Measurements from ENCODE around the gene DCLK1.

Gene DCLK1

DNA sequence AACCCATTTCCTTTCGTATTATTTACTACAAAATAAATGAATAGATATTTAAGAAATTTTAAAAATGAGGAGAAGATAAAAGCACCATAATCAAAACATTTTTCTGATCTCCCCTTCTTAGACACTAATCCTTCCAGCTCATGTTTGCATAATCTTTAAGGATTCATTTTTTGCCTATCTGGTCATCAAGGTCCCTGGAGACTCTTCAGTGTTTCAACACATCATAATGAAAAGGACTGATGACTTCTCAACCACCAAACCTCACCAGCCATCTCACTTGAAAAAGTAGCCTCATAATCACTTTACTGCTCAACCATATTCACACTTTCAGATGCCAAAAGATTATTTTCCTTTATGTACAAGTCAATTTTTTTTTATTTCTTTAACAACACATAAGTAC, 80.1 kb downstream of the DCLK1 start:
- no peak overlapping the region for H3K4me3 ChIP-seq (ENCODE audit: extremely low read depth, insufficient read depth, low read length, poor library complexity, severe bottlenecking)
- WGBS, 2 experiments (ENCODE audit: insufficient coverage in 2 of 2): no CpG with 5 or more reads among the region's 1 CpG
- H3K27ac ChIP-seq (ENCODE audit: low read depth, low read length, severe bottlenecking): no peak overlapping the region
- H3K4me1 ChIP-seq (ENCODE audit: control insufficient read depth, insufficient read depth, low read length, poor library complexity, severe bottlenecking): no peaks in the 10 kb centered on the region
- H3K36me3 ChIP-seq (ENCODE audit: control insufficient read depth, insufficient read depth, low read length): no peaks in the 10 kb centered on the region
- no peaks in the 10 kb centered on the region for H3K9me3 ChIP-seq (ENCODE audit: control insufficient read depth, low read length)

DNA sequence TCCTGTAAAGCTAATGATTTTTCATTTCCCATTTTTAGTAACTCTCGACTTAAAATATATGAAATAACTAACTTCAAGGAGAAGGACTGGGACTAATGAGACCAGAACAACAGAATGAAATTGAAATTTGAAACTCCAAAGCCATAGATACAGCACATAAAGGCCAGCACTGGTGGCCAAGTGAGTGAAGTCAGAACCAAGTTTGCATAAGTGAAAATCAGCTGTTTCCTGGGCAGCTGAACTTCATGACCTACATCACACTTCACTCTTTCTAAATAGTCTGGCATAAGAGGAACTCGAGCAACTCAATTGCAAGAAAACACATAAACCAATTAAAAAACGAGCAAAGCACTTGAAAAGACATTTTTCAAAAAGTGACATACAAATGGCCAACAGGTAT, 84.5 kb downstream of the DCLK1 start:
- H3K4me3 ChIP-seq (ENCODE audit: extremely low read depth, insufficient read depth, low read length, poor library complexity, severe bottlenecking): no peak overlapping the region
- 74 to 76% methylated on average over 2 of the region's 3 CpGs for WGBS, 2 experiments (ENCODE audit: insufficient coverage in 2 of 2)
- H3K9me3 ChIP-seq (ENCODE audit: control insufficient read depth, low read length): no peaks in the 10 kb centered on the region
- H3K4me1 ChIP-seq (ENCODE audit: control insufficient read depth, insufficient read depth, low read length, poor library complexity, severe bottlenecking): no peaks in the 10 kb centered on the region
- H3K27ac ChIP-seq (ENCODE audit: low read depth, low read length, severe bottlenecking): no peak overlapping the region
- H3K36me3 ChIP-seq (ENCODE audit: control insufficient read depth, insufficient read depth, low read length): no peaks in the 10 kb centered on the region

DNA sequence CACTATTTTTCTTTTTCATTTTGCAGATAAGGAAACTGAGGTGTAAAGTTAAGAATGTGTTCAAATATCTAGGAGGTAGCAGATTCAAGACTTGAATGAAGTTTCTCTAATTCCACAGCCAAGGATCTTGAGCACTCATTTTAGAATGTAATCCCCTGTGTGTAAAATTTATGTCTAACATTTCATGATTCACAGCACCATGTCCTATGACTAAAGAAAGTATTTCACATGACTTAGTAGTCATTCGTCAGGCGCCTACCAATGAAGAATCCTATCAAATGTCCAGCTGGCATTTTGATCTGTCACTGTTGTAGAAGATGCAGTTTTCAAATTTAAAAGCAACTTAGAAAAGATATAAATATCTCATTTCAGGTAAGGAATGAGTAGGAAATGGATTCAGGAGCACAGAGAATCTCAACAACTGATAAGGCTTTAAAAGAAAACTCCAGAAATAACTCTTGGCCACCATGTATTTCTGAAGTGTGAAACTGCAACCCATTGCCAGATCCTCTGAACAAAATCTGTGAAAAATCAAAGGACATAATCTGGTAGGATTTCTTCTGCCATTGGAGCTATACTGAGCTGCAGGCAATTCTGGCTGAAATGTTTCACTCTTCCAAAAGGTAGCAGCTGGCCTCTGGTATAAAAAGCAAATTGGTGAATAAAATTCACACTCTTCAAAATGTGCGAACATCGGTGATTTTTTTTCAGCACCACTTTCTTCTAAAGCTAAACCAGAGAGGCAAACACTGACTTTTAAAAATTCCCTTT, 92.2 kb downstream of the DCLK1 start:
- H3K4me3 ChIP-seq (ENCODE audit: extremely low read depth, insufficient read depth, low read length, poor library complexity, severe bottlenecking): no peak overlapping the region

DNA sequence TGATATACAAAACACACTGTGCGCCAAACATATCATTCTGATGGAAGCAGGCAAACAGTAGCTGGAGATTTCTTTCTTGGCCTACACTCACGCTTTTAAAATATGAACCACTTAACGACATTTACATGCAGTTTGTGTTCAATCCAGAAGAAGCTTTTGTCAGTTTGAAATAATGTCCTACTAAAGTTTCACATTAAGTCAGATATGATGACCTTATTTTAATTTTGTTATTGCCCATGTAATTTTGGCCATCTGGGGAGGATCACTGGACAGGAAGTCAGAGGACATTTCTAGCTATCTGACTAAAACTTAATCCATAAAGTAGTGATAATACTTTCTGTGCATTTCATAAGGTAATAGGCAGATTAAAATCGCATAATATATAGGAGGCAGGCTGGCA, 98.1 kb downstream of the DCLK1 start:
- H3K36me3 ChIP-seq (ENCODE audit: control insufficient read depth, insufficient read depth, low read length): no peaks in the 10 kb centered on the region
- H3K27ac ChIP-seq (ENCODE audit: low read depth, low read length, severe bottlenecking): no peak overlapping the region
- no peaks in the 10 kb centered on the region for H3K9me3 ChIP-seq (ENCODE audit: control insufficient read depth, low read length)
- H3K4me1 ChIP-seq (ENCODE audit: control insufficient read depth, insufficient read depth, low read length, poor library complexity, severe bottlenecking): no peaks in the 10 kb centered on the region
- H3K4me3 ChIP-seq (ENCODE audit: extremely low read depth, insufficient read depth, low read length, poor library complexity, severe bottlenecking): no peak overlapping the region
- WGBS, 2 experiments (ENCODE audit: insufficient coverage in 2 of 2): 87 to 100% methylated on average over 1 to 3 of the region's 4 CpGs

More for the DNA sequence above, 92.2 kb downstream of the DCLK1 start:
- WGBS, 2 experiments (ENCODE audit: insufficient coverage in 2 of 2): 86% methylated on average over 2 of the region's 4 CpGs; no CpG with 5 or more reads in 1 of the 2 experiments
- H3K4me1 ChIP-seq (ENCODE audit: control insufficient read depth, insufficient read depth, low read length, poor library complexity, severe bottlenecking): no peaks in the 10 kb centered on the region
- H3K9me3 ChIP-seq (ENCODE audit: control insufficient read depth, low read length): no peaks in the 10 kb centered on the region
- H3K27ac ChIP-seq (ENCODE audit: low read depth, low read length, severe bottlenecking): no peak overlapping the region
- no peaks in the 10 kb centered on the region for H3K36me3 ChIP-seq (ENCODE audit: control insufficient read depth, insufficient read depth, low read length)

DNA sequence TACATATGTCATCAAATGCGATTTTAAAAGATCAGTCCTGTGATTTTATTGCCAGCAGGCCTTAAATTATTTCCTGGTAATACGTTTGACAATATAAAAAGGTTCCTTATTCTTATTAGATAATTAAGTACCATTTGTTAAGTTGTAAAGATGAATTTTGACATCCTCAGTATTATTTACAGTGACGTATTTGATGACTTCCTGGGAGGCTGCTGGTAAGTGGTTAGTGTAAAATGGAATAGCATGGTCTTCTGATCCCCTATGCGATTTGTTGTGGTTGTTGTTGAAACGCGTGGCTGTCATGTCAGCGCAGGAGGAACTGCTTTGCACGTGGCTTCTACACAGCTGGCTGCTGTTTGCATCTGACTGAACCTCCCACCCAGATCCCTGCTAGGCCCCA, 99.7 kb downstream of the DCLK1 start:
- Histone ChIP-seq H3K4me3 (ENCODE audit: extremely low read depth, insufficient read depth, low read length, poor library complexity, severe bottlenecking) (no peak overlapping the region), H3K4me1 (ENCODE audit: control insufficient read depth, insufficient read depth, low read length, poor library complexity, severe bottlenecking) (no peaks in the 10 kb centered on the region), H3K9me3 (ENCODE audit: control insufficient read depth, low read length) (no peaks in the 10 kb centered on the region), H3K27ac (ENCODE audit: low read depth, low read length, severe bottlenecking) (no peak overlapping the region), H3K36me3 (ENCODE audit: control insufficient read depth, insufficient read depth, low read length) (no peaks in the 10 kb centered on the region)
- WGBS, 2 experiments (ENCODE audit: insufficient coverage in 2 of 2): 60 to 73% methylated on average over 1 to 4 of the region's 8 CpGs

DNA sequence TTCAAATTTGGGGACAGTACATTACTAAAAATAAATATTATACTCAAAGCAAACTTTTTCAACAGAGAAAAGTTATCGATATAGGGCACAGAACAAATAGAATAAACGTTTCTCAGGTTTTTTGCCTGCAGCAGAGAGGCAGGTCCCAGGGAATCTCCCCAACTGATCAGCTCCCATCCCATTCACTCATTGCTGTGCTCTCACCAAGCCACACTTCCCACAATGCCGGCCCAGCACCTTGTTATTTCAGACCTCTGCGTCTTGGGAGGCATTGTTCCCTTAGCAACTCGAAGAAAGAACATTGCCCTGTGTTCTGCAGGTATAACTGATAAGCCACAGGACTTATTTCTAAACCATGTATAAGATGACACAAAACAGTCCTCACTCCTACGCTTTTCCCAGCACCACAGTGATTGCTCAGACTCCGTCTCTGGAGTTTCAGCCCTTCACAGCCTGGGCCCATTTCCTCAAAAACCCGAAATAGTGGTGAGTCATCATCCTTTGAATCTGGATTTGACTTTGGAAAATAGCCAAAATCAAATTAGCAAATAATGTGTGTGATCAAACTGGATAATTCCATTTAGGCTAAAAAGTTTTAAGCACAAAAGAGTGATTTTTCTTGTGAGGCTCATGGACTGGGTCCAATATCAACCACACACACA, 100.4 kb downstream of the DCLK1 start:
- Histone ChIP-seq H3K36me3 (ENCODE audit: control insufficient read depth, insufficient read depth, low read length) (no peaks in the 10 kb centered on the region), H3K4me1 (ENCODE audit: control insufficient read depth, insufficient read depth, low read length, poor library complexity, severe bottlenecking) (no peaks in the 10 kb centered on the region), H3K27ac (ENCODE audit: low read depth, low read length, severe bottlenecking) (no peak overlapping the region), H3K9me3 (ENCODE audit: control insufficient read depth, low read length) (no peaks in the 10 kb centered on the region), H3K4me3 (ENCODE audit: extremely low read depth, insufficient read depth, low read length, poor library complexity, severe bottlenecking) (no peak overlapping the region)
- 84 to 94% methylated on average over 4 to 7 of the region's 8 CpGs for WGBS, 2 experiments (ENCODE audit: insufficient coverage in 2 of 2)

DNA sequence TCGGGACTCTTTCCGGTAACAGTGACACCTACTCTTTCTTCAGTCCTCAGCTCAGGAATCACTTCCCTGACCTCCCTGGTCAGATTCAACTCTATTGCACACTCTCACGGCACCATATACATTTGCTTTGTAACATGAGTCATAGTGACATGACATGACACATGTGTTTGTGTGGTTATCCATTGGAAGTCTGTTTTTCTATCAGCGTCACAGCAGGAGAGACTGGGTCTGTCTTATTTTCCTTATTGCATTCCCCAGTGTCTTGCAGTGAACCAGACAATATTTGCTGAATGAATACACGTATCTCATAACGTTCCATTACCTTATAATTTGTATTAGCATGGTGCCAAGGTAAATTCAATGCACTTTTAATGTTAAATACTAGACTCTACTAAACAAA, 102.0 kb downstream of the DCLK1 start:
- no peaks in the 10 kb centered on the region for H3K9me3 ChIP-seq (ENCODE audit: control insufficient read depth, low read length)
- H3K4me1 ChIP-seq (ENCODE audit: control insufficient read depth, insufficient read depth, low read length, poor library complexity, severe bottlenecking): no peaks in the 10 kb centered on the region
- H3K4me3 ChIP-seq (ENCODE audit: extremely low read depth, insufficient read depth, low read length, poor library complexity, severe bottlenecking): no peak overlapping the region
- H3K27ac ChIP-seq (ENCODE audit: low read depth, low read length, severe bottlenecking): peak overlapping the region; percentile 26
- no peaks in the 10 kb centered on the region for H3K36me3 ChIP-seq (ENCODE audit: control insufficient read depth, insufficient read depth, low read length)
- 91 to 100% methylated on average over 3 of the region's 6 CpGs for WGBS, 2 experiments (ENCODE audit: insufficient coverage in 2 of 2)

DNA sequence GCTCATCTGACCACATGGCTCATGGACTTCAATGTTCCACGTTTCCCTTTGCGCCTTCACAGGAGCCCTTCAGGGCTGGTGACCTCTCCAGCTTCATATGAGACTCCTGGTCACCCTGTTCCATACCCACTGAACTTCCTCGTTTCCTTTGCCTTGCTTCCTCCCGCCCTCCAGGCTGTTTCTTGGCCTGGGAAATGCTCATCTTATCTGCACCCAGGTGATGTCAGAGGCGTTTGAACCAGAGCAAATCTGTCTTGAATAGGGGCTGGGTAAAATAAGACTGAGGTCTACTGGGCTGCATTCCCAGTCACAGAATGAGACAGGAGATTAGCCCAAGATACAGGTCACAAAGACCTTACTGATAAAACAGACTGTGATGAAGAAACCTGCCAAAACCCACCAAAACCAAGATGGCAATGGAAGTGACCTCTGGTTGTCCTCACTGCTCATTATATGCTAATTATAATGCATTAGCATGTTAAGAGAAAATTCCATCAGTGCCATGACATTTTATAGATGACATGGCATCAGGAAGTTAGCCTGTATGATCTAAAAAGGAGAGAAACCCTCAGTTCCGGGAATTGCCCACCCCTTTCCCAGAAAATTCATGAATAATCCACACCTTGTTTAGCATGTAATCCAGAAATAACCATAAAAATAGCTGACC, 102.7 kb downstream of the DCLK1 start:
- H3K4me1 ChIP-seq (ENCODE audit: control insufficient read depth, insufficient read depth, low read length, poor library complexity, severe bottlenecking): no peaks in the 10 kb centered on the region
- H3K27ac ChIP-seq (ENCODE audit: low read depth, low read length, severe bottlenecking): peak overlapping the region; percentile 26
- no peaks in the 10 kb centered on the region for H3K9me3 ChIP-seq (ENCODE audit: control insufficient read depth, low read length)
- no peak overlapping the region for H3K4me3 ChIP-seq (ENCODE audit: extremely low read depth, insufficient read depth, low read length, poor library complexity, severe bottlenecking)
- H3K36me3 ChIP-seq (ENCODE audit: control insufficient read depth, insufficient read depth, low read length): no peaks in the 10 kb centered on the region
- WGBS, 2 experiments (ENCODE audit: insufficient coverage in 2 of 2): 85 to 94% methylated on average over 4 to 5 of the region's 6 CpGs

DNA sequence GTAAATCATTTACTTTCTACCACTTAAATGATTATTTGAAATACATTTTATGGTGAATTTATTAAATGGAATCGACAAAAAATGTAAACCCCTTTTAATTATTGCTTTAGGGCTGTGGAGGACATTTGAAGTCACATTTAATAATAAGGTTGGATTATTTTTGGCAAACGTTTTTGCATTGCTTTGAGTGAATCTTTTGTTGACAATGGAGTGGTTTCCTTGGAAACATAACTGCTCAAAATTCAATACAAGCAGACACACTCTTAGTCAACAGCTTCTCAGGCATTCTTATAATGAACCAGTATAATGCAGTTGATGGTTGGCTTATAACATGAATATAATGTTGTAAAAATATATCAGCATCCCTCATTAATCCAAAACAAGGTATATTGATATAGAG, 104.7 kb downstream of the DCLK1 start:
- no CpG with 5 or more reads among the region's 2 CpGs for WGBS, 2 experiments (ENCODE audit: insufficient coverage in 2 of 2)
- Histone ChIP-seq H3K4me3 (ENCODE audit: extremely low read depth, insufficient read depth, low read length, poor library complexity, severe bottlenecking) (no peak overlapping the region), H3K9me3 (ENCODE audit: control insufficient read depth, low read length) (no peaks in the 10 kb centered on the region)

DNA sequence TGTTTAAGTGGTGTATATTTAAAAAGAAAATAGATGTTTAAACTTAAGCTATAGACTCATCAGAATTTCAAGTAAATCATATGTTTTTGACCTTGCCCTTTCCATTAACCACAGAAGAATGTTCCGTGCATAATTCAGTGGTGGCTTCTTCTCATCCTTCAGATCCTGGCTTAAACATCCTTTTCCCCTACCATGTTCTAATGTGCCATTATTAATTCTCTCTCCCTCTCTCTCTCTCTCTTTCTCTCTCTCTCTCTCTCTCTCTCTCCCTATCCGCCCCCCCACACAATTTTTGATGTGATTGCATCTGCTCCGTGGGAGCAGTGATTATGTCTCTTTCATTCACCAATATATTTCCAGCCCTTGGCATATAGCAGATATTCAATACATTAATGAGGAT, 116.4 kb downstream of the DCLK1 start:
- H3K4me3 ChIP-seq (ENCODE audit: extremely low read depth, insufficient read depth, low read length, poor library complexity, severe bottlenecking): no peak overlapping the region
- no peak overlapping the region for H3K27ac ChIP-seq (ENCODE audit: low read depth, low read length, severe bottlenecking)
- peaks cover 3% of the 10 kb centered on the region for H3K9me3 ChIP-seq (ENCODE audit: control insufficient read depth, low read length)
- WGBS, 2 experiments (ENCODE audit: insufficient coverage in 2 of 2): 95 to 100% methylated on average over 1 of the region's 3 CpGs
- H3K4me1 ChIP-seq (ENCODE audit: control insufficient read depth, insufficient read depth, low read length, poor library complexity, severe bottlenecking): no peaks in the 10 kb centered on the region
- no peaks in the 10 kb centered on the region for H3K36me3 ChIP-seq (ENCODE audit: control insufficient read depth, insufficient read depth, low read length)

More for the DNA sequence above, 104.7 kb downstream of the DCLK1 start:
- Histone ChIP-seq H3K36me3 (ENCODE audit: control insufficient read depth, insufficient read depth, low read length) (no peaks in the 10 kb centered on the region), H3K27ac (ENCODE audit: low read depth, low read length, severe bottlenecking) (no peak overlapping the region), H3K4me1 (ENCODE audit: control insufficient read depth, insufficient read depth, low read length, poor library complexity, severe bottlenecking) (no peaks in the 10 kb centered on the region)
